PC-9 (cell line): ENCODE data around the gene GPRIN3.

Source experiments
- CTCF ChIP-seq: fragments of 200-600 bp; sonication (generic); conservative IDR thresholded peaks from 2 replicates; pipeline ENCODE4 v1.6.1; 2017; ENCODE audit warnings: mixed run types, antibody characterized with exemption, mild to moderate bottlenecking, moderate library complexity
- EZH2 ChIP-seq: fragments of 200-600 bp; sonication (generic); IDR thresholded peaks from 2 replicates; pipeline ENCODE4 v1.8.0; 2017; ENCODE audit warnings: antibody characterized with exemption, low read depth

GRCh38 chr4:89356086-89356485 lies 48.5 kb upstream of the GPRIN3 start:
- TF ChIP-seq CTCF = no peak
- no peak for TF ChIP-seq EZH2
